Stomach smooth muscle (tissue), 2 donors: Measurements from ENCODE around the gene KDELR3.

Experiments used
- H3K27ac ChIP-seq: one replicate; pipeline ENCODE4 v1.7.0; 2013; ENCODE audit warnings: mild to moderate bottlenecking, low read length, inconsistent platforms
- H3K27me3 ChIP-seq, 2 donors: one replicate each; pipeline ENCODE4 v1.7.0; 2013; ENCODE audit warnings: low read length in 2 of 2; ENCODE audit not compliant: insufficient read depth in 2 of 2, control insufficient read depth in 1 of 2
- H3K36me3 ChIP-seq, 2 donors: one replicate each; pipeline ENCODE4 v1.7.0; 2013; ENCODE audit warnings: low read length in 2 of 2; ENCODE audit not compliant: control insufficient read depth in 2 of 2, insufficient read depth in 2 of 2
- H3K4me1 ChIP-seq: one replicate; pipeline ENCODE4 v1.7.0; 2013; ENCODE audit warnings: low read length; ENCODE audit not compliant: control insufficient read depth, insufficient read depth
- H3K4me3 ChIP-seq, 2 donors: one replicate each; pipeline ENCODE4 v1.7.0; 2013; ENCODE audit warnings: low read length in 2 of 2
- H3K9ac ChIP-seq, 2 donors: one replicate each; pipeline ENCODE4 v1.7.0; 2013; ENCODE audit warnings: low read length in 2 of 2, mild to moderate bottlenecking in 1 of 2
- H3K9me3 ChIP-seq, 2 donors: one replicate each; pipeline ENCODE4 v1.7.0; 2013; ENCODE audit warnings: low read length in 2 of 2; ENCODE audit not compliant: control insufficient read depth in 2 of 2
- donor health status: healthy.
- donor health status: Pancreatic carcinoma.

The KDELR3 gene

DNA sequence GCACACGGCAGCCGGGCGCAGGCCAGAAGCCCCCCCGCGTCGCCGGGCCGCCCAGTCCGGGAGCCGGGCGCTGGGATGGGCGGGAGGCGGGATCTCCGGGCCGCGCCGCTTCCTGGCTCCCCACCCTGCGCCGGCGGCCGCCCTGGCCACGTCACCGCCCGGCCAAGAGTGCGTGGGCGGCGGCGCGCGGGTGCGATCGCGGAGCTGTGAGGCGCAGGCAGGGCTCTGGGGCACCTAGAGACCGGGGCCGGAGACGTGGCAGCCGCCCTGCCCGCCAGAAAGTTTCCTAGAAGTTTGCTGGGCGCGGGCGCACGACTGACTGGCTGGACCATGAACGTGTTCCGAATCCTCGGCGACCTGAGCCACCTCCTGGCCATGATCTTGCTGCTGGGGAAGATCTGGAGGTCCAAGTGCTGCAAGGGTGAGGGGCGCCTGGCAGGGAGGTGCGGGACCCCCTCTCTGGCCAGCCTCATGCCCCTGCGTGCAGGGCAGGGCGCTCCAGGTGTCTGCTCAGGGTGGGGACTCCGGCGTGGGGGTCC lies at the start of gene KDELR3:
TSS of gene KDELR3 (plus strand) at position 193 of the 539 bp plus-strand sequence. CDS start at position 331, 138 bp downstream.
- Histone ChIP-seq H3K9ac (peak within 1 kb of the TSS; percentile 62 to 64), H3K36me3 (no peaks in the 10 kb centered on the region), H3K9me3 (no peaks in the 10 kb centered on the region), H3K27me3 (peaks cover 0 to 10% of the 10 kb centered on the region in 2 donors), H3K27ac (no peak within 1 kb of the TSS), H3K4me3 (peak within 1 kb of the TSS; percentile 73 to 78), H3K4me1 (peaks cover 14% of the 10 kb centered on the region)

DNA sequence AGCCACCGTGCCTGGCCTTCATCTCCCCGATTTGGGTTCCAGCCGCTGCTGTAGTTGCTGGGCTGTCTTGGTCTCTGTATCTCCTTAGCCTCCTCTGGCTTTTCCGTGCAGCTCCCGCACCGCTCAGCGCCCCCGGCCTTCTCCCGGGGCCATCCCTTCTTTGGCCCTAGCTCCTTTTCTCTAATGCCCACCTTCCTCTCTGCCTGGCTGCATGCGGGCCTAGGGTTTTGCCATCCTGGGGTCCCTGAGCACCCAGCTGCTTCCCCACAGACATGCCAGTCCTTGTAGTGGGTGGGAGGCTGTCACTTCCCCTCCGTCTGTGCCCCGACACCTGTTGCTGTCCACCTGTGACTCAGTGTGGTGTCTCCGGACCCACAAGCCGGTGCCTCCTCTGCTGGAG lies 49.3 kb upstream of the KDELR3 start:
- no peak overlapping the region for H3K27ac ChIP-seq
- no peaks in the 10 kb centered on the region for H3K36me3 ChIP-seq
- no peak overlapping the region for H3K4me3 ChIP-seq
- no peaks in the 10 kb centered on the region for H3K9me3 ChIP-seq
- no peaks in the 10 kb centered on the region for H3K27me3 ChIP-seq
- no peak overlapping the region for H3K9ac ChIP-seq
- H3K4me1 ChIP-seq, result no peaks in the 10 kb centered on the region

- Histone ChIP-seq H3K4me3 (no peak overlapping the region), H3K4me1 (no peaks in the 10 kb centered on the region), H3K9me3 (no peaks in the 10 kb centered on the region), H3K27me3 (no peaks in the 10 kb centered on the region), H3K27ac (no peak overlapping the region), H3K9ac (no peak overlapping the region), H3K36me3 (no peaks in the 10 kb centered on the region)
Observed at GRCh38 chr22:38419121-38419857, 48.6 kb upstream of the KDELR3 start.

- H3K4me1 ChIP-seq, result no peaks in the 10 kb centered on the region
- H3K4me3 ChIP-seq, result no peak overlapping the region
- H3K9me3 ChIP-seq, result no peaks in the 10 kb centered on the region
- no peaks in the 10 kb centered on the region for H3K27me3 ChIP-seq
- no peak overlapping the region for H3K9ac ChIP-seq
- H3K36me3 ChIP-seq, result no peaks in the 10 kb centered on the region
- H3K27ac ChIP-seq, result no peak overlapping the region
Observed at GRCh38 chr22:38419858-38420160, 48.1 kb upstream of the KDELR3 start.

GRCh38 chr22:38420734-38421133 lies 47.2 kb upstream of the KDELR3 start:
- no peaks in the 10 kb centered on the region for H3K36me3 ChIP-seq
- no peak overlapping the region for H3K9ac ChIP-seq
- no peaks in the 10 kb centered on the region for H3K27me3 ChIP-seq
- no peak overlapping the region for H3K27ac ChIP-seq
- H3K4me1 ChIP-seq, result no peaks in the 10 kb centered on the region
- H3K4me3 ChIP-seq, result no peak overlapping the region
- no peaks in the 10 kb centered on the region for H3K9me3 ChIP-seq

DNA sequence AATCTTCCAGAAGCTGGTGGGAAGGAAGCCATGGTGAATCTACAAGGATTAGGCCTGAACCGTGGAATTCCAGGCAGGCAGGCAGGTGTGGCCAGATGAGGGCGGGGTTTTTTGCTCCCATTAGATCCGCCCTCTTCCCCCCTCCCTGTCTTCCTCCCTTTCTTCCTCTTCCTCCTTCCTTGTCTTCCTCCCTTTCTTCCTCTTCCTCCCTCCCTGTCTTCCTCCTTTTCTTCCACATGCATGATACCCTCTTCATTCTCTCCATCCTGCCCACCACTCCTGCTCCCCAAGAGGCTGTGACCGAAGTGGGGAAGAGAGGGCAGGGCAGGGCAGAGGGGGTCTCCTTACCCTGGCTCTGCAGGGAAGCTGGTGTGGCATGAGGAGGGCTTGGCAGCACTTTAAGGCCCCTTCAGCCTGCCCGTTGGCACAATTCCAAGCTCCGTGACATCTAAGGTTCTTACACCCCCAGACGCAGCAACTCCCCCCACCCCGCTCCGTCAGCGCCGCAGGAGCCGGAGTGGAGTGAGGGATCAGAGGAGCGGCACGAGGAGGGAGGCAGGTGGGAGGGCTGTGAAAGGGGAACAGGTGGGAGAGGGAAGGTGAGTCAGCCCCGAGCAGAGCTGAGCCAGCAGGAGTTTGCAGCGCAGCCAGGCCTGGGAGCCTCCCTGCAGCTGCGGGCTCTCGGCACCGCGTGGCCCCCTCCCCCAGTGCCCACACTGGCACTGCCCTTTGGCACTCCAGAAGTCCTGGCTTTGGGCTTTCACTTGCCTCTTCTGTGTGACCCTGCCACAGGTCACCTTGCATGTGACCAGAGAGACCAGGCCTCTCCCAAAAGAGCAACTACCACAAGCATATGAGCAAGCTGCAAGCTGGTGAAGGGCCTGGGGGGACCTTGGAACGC lies 45.0 kb upstream of the KDELR3 start:
- H3K9me3 ChIP-seq, result no peaks in the 10 kb centered on the region
- H3K27ac ChIP-seq, result no peak overlapping the region
- no peaks in the 10 kb centered on the region for H3K27me3 ChIP-seq
- H3K36me3 ChIP-seq, result no peaks in the 10 kb centered on the region
- no peaks in the 10 kb centered on the region for H3K4me1 ChIP-seq
- no peak overlapping the region for H3K4me3 ChIP-seq
- H3K9ac ChIP-seq, result no peak overlapping the region

GRCh38 chr22:38423512-38424503 lies 44.1 kb upstream of the KDELR3 start:
- Histone ChIP-seq H3K27me3 (no peaks in the 10 kb centered on the region), H3K4me3 (no peak overlapping the region), H3K4me1 (no peaks in the 10 kb centered on the region), H3K36me3 (no peaks in the 10 kb centered on the region), H3K9ac (no peak overlapping the region), H3K9me3 (no peaks in the 10 kb centered on the region), H3K27ac (no peak overlapping the region)

DNA sequence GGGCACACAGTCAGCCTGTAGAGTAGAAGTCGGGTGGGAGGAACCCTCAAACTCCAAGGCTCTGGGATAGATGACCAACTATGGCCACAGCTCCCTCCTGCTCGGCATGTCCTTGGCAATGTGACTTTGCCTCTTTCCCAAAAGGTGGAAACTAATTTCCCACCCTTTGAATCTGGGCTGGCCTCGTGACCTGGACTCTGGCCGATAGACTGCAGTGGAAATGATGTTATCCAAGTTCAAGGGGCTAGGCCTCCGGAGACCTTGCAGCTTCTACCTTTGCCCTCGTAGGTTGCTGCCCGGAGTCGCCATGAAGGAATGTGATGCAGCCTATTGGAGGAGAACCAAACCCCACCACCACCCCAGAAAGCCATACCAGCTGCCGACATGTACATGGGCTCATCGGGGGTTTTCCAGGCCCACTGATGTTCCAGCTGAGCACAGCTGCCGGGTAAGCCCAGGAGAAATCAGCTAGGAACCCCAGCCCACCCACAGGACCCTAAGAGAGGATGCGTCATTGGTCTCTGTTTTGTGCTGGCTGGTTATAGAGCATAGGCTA lies 43.3 kb upstream of the KDELR3 start:
- Histone ChIP-seq H3K27ac (no peak overlapping the region), H3K4me3 (no peak overlapping the region), H3K36me3 (no peaks in the 10 kb centered on the region), H3K9ac (no peak overlapping the region), H3K4me1 (peaks cover 3% of the 10 kb centered on the region), H3K9me3 (no peaks in the 10 kb centered on the region), H3K27me3 (no peaks in the 10 kb centered on the region)

DNA sequence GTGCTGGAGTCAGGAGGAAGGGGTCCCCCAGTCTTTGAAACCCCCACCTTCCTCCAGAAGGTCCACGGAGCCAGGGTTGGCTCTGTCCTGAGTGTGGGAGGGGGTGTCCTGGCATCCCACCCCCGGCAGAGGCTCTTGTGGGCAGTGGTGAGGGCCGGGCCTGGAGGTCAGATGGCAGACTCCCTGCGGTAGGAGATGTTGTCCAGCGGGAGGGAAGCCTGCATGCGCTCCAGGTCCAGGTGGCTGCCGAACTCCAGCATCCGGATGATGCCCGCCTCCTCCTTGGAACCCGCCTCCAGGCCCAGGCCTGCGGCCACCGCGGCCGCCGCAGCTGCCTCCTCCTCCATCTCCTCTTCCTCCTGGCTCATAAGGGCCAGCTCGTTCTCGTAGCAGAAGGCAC lies 41.3 kb upstream of the KDELR3 start:
- Histone ChIP-seq H3K4me1 (peaks cover 4% of the 10 kb centered on the region), H3K27me3 (no peaks in the 10 kb centered on the region), H3K36me3 (no peaks in the 10 kb centered on the region), H3K9me3 (no peaks in the 10 kb centered on the region), H3K9ac (no peak overlapping the region), H3K27ac (no peak overlapping the region), H3K4me3 (no peak overlapping the region)

DNA sequence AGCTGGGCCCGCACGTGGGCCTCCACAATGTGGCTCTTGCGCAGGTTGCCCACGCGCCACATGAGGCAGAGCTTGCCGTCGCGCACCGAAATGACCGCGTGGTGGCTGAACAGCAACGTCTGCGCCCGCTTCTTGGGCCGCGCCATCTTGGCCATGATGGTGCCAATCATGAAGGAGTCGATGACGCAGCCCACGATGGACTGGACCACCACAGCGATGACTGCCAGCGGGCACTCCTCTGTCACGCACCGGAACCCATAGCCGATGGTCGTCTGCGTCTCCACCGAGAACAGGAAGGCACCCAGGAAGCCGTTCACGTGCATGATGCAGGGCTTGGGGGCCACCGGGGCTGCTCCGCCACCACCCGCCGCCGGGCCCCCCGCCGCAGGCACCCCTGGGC lies 40.4 kb upstream of the KDELR3 start:
- Histone ChIP-seq H3K9ac (no peak overlapping the region), H3K36me3 (no peaks in the 10 kb centered on the region), H3K27ac (no peak overlapping the region), H3K4me1 (peaks cover 4% of the 10 kb centered on the region), H3K9me3 (no peaks in the 10 kb centered on the region), H3K4me3 (no peak overlapping the region), H3K27me3 (no peaks in the 10 kb centered on the region)
